HuH-7.5 (cell line): ENCODE data around the gene CSNK1A1.
"Not testable (repeated sequence)": the region's sequence is repeated elsewhere in the genome, so short reads cannot be mapped to it uniquely, and the experiment has no call there.

Source experiments
- DNase-seq: peaks from one replicate; pipeline ENCODE4 v3.0.0; 2011; ENCODE audit warnings: low spot score

The CSNK1A1 gene

DNA sequence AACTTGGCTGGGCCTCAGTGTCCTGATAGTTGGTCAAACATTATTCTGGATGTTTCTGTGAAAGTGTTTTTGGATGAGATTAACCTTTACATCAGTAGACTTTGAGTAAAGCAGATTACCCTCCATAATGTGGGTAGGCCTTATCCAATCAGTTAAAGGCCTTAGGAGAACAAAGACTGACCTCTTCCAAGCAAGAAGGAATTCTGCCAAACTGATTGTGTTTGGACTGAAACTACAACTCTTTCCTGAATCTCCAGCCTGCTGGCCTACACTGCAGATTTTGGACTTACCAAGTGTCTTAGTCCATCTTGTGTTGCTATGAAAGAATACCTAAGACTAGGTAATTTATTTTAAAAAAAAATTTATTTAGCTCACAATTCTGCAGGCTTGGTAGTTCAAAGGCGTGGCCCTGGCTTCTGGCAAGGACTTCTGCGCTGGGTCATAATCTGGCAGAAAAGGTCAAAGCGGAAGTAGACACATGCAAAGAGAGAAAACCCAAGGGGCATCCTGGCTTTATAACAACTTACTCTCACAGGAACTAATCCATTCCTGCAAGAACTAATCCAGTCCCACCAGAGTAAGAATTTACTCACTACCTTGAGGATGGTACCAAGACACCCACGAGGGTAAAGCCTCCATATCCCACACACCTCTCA, 21.5 kb upstream of the CSNK1A1 start:
- DNase-seq: no peak

DNA sequence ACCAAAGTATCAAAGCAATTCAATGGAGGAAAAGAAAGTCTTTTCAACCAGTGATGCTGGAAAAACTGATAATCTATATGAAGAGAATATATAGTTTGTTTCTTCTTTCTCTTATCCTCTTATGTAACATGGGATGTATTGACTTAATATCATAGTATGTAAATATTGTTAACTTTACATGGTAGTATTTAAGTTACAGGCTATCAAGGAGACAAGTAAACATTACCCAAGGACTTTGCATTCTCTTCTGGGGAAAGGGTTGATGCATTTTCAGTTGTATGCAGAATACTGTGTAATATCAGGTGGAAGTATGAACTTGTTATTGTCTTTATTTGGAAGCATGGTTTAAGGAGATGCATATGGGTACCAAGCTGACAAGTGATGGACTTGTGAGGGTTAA, 20.9 kb upstream of the CSNK1A1 start:
- DNase-seq: no peak

DNA sequence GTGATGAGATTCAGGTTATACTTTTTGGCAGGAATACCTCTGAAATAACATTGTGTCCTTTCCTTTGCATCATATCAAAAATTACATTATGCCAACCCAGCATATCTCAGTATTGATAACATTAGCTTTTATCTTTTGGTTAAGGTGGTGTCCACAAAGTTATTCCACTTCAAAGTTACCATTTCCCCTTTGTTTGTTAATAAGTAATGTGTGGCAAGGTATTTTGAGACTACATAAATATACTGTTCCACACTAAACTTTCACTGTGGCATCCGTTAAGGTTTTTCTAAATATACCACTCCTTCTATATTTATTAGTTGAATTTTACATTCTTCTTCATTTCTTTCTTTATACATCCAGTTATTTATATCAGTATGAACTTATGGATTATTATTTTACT, 16.0 kb upstream of the CSNK1A1 start:
- DNase-seq: no peak

DNA sequence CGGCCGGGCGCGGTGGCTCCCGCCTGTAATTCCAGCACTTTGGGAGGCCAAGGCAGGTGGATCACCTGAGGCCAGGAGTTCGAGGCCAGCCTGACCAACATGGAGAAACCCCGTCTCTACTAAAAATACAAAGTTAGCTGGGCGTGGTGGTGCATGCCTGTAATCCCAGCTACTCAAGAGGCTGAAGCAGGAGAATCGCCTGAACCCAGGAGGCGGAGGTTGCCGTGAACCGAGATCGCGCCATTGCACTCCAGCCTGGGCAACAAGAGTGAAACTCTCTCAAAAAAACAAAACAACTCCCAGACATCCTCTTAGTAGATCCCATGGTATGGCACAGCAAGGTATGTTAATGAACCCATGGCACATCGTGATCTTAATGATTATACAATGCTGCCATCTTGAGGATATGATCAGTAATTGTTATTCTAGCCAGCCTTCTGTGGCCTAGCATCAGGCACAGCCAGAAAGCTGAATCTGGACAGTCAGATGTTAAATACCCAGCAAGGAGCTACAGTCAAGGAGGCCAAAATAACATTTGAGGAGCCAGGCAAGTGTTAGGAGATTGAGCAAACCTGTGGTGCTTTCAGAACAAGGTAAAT, 13.4 kb upstream of the CSNK1A1 start:
- peak; percentile 45 for DNase-seq

DNA sequence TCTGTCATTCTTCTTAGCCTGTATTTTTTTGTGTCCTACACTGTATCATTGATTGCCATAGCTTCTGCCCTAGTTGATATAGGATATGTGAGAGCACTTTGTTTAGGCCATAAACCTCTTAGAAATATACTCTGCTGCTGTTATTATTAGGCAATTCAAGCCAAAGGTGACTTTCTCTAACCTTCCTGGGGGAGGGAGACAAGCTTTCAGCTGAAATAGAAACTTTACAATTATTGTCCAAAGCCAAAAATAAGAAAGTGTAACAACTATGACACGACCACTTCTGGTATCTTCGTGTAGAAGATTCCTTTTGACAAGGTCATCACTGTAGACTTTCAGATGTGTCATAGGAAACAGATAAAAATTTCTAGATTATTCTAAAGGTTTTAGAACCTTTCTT, 12.2 kb upstream of the CSNK1A1 start:
- no peak for DNase-seq

DNA sequence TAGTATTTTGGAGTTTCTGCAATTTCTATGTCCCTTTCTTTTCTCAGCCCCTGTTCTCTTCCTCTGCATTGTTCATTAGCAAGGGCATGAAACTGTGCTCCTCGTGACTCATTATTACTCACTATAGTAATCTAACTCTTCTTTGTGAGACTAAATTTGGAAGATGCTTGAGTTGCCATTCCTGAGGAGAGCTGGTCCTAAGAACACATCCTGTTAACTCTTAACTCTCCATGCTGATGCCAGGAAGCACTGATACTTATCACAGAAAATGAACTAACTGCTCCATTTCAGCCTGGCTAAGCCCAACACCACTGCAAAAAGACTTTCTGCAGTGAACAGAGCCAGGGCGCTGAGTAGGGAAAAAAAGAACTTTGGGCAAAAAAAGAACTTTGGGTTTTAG, 10.6 kb upstream of the CSNK1A1 start:
- DNase-seq: no peak

DNA sequence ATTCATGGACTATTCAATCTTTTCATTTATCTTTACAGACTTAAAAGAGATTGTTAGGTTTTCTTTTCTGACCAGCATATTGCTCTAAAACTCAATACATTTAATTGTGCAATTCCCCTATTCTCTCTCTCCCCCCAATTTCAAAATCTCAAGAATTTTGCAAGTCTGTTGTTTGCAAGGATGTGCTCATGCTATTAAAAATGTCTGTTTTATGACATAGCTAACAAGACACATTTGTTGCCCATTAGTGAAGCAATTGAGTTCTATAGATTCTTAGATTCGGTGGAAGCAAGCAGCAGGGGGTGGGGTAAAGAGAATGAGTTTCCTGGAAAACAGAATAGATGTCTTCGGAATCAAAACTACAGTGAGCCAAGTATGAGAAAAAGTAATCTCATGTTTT, 8.5 kb upstream of the CSNK1A1 start:
- DNase-seq: no peak

DNA sequence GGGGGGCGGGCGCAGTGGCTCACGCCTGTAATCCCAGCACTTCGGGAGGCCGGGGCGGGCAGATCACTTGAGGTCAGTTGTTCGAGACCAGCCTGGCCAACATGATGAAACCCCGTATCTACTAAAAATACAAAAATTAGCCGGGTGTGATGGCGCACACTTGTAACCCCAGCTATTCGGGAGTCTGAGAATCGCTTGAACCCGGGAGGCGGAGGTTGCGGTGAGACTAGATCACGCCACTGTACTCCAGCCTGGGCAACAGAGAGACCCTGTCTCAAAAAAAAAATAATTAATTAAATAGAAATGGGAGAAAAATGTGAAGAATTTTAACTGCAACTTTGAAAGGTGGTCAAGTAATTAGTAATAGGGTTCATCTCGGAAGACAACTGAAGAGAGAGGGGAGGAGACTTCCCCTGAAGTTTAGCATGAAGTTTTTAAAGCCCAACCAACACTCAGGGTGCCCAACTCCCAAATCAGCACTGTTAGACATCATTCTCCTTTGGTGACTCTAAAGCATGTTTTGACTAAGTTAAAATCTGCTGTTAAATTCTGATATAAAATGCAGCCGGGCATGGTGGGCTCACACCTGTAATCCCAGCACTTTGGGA, 1.4 kb upstream of the CSNK1A1 start:
- DNase-seq: no peak

DNA sequence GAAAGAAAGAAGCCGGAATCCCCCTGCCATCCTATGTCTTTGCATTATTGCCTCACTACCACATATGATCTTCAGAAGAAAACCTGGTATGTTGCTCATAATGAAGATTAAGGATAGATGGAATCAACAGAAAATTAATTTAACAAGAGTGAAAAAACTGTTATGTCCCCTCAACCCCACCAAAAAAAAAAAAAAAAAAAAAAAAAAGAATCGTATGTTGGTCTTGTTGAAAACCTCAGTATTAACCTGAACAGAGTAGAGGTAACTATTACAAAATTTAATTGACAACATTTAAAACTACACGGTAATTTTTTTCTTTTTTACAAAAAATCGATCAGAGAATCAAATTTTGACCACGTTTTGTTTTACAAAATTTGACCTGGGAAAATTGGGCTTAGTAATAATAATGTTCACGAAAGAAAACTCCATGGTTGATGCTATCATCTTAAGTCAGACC, 827 bp upstream of the CSNK1A1 start:
- DNase-seq: no peak

DNA sequence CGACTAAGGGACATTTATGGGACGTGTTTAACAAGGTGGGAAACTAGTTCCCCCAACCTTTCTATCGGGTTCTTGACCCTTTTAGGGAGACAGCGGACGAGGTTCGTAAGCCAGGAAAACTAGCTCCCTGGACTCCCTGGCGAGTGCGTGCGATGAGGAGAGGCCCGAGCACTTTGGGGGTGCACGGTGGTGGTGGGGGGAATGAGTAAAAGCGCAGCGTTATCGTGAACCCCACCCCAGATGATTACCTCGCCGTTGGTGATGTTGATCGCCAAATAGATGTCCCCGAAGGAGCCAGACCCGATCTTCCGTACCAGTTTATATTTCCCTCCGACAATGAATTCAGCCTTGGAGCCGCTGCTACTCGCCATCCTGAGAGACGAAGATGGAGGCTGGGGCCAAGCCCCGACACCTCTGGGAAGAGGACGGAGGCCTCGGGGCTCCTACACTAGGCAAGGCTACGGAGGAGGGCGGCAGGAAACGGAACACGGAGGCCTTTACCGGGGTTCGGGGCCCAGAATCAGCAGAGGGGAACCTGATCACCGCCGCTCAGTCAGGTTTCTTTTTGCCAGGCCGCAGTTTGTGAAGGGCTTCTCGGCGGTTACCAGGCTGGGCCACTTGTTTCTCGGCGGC, 529 bp downstream of the CSNK1A1 start:
- no peak for DNase-seq

DNA sequence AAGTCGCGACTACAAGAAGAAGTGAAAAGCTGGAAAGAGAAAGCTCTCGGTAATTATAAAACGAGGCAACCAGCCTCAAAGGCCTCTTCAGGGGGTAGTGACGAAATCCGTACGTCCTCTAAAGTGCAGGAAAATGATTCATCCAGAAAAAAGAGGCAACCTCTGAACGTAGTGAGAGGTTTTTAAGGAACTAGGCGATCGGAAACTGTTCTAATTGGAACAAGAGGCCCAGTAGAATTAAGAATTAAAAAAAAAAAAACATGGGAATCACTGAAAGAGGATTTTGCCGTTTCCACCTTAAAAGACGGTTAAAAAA, 1.0 kb downstream of the CSNK1A1 start:
- DNase-seq: no peak

DNA sequence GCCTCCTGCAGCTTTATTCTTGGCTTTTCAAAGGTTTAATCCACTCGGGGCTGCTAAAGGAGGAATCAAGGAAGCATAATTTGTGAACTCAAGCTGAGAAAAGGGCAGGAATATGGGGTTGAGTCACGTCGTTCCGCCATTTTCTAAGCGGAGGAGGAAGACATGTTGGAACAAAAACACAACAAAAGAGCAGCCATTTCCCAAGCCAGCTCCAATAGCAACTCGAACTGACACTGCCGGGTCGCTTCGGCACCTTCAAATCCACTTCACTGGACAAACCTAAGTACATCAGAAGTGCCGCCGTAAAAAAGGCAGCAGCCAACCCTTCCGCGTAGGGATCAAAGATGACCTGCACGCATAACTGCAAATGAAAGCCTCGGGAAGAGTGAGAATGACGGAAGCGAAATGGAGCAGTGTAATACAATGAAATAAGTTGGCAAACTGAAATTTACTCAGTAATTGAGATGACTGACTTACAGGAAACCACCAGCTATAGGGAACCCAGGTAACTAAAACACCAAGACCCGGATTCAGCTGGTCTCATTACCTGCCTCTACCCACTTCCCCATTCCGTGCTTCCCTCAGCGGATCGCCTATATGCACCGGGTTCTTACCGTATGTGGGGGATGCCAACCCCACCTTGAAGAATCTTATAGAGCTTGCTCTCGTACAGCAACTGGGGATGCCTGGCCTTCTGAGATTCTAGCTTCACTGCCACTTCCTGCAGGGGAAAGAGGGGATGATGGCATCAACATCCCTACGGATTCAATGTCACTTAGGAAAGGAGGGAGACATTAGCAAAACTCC, 1.6 kb downstream of the CSNK1A1 start:
- no peak for DNase-seq

DNA sequence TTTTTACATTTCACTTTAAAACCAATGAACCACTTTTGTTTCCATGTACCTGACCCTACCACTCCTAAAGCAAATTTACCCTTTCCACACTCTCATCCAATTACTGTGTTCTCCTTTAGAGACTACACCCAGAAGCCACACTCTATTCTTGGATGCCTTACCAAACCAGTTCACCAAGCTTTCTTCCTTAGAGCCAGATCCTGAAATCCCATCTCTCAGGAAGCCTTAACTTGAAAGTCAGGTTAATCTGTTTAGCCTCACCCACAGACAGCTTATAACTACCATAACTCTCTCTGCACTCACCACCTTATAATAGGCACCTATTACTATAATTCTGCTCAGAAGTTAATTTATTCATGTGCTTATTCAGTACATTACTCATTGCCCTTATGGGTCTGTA, 4.3 kb downstream of the CSNK1A1 start:
- DNase-seq: no peak

DNA sequence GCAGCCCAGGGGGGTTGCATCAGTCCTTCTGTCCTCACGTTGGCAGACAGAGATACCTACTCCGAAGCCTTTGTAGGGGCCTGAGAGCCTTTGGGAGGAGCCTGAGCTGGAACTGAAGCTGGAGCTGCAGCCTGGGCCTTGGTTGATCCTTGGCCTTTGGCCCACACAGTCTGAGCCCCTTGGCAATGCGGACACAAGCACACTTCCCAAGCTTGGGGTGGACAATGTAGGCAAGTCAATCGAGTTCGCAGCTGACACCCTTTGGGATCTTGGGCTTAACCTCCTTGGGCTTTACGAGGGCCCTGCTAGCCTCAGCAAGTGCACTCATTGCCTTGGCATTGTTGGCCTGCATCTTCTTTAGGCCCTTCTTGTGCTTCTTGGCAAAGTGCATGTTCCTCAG, 5.9 kb downstream of the CSNK1A1 start:
- no peak for DNase-seq

DNA sequence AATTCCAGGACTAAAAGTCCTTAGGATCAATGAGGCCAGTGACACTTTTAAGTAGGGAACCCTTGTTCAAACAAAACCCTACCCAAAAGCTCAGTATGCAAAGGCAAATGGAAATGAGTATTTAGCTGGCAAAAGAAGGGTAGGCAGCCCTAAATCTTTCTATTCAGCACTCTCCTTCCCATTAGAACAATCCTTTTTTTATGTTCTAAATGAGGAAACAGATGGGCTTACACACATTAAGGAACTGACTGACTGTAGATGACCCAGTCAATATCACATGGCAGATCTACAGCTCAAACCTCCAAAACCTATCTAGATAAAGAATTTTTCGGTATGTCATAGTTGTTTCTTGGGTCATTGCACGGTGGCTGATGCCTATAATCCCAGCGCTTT, 7.2 kb downstream of the CSNK1A1 start:
- DNase-seq: no peak

DNA sequence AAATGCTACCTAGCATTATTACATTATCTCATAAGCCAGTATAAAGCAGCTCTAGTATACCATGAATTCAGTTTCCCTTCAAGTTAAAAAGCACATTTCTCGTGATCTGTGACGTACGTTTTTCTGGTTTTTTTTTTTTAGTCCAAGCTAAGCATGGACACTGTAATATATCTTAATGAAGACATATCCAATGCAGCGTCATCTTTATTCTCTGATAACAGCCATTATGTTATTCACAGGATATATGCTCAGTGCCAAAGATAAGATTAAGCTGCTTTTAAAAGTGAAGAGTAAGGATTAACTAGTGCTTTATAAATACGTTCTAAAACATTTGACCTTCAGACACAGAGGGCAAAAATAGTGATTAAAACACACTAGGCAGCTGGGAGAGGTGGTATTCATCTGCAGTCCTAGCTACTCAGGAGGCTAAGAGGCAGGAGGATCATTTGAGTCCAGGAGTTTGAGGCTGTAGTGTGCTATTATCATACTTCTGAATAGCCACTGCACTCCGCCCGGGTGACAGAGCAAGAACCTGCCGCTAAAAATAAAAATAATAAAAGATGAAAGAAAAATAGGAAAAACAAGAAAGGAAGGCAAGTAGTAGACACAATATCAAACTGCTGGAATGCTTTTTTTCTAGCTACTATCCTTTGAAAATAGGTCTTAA, 7.7 kb downstream of the CSNK1A1 start:
- no peak for DNase-seq

DNA sequence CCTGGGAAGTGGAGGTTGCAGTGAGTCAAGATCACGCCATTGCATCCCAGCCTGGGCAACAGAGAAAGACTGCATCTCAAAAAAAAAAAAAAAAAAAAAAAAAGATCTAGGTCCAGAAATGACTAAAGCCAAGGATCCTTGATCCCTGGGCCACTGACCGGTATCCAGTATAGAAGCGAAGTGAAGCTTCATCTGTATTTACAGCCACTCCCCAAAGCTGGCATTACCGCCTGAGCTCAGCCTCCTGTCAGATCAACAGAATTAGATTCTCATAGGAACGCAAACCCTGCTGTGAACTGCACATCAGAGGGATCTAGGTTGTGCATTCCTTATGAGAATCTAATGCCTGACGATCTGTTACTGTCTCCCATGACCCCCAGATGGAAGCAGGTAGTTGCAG, 9.3 kb downstream of the CSNK1A1 start:
- DNase-seq: no peak

DNA sequence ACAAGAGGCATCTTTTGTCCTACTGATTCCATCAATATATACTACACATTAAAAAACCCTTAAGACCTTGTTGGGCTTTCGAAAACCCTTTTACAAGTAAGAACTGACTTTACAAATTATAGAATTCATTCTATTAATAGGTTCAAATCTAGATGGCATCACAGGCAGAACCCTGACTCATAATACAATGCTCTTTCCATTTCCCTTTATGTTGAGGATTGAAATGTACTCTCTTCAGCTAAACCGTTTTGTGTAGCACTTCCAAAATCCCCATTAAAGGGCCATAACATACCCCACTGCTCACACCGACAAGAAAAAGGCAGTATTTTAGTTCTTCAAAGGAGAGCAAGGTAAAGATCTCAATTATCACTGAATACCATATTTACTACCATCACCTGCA, 11.2 kb downstream of the CSNK1A1 start:
- no peak for DNase-seq

DNA sequence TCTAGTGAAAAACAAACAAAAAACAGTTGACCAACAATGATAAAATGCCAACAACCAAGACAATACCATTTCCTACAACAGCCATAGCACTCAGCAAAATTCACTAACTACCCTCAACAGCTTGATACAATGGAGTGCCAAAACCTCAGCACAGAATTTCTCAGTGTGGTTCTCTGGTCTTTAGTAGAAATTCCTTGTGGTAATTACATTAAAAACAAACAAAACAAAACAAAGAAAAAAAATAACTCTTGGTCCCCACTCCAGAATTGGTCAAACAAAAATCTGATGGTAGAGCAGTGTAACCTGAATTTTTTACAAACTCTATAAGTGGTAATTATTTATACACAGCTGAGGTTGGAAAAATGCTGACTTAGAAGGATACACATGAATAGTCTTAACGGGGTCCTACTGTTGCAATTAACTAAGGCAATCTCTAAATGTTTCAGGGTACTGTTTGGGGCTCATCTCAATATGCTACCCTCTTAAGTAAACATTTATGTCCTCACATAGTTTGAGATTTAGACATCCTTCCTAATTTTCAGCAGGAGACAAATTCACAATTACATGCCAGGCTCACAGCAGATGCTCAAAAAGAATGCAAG, 13.8 kb downstream of the CSNK1A1 start:
- DNase-seq: no peak

DNA sequence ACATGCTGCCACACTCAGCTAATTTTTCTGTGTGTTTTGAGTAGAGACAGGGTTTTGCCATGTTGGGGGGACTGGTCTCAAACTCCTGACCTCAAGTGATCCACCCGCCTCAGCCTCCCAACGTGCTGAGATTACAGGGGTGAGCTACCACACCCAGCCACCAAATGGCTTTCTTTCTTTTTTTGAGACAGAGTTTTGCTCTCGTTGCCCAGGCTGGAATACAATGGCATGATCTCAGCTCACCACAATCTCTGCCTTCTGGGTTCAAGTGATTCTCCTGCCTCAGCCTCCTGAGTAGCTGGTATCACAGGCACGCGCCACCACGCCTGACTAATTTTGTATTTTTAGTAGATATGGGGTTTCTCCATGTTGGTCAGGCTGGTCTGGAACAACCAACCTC, 15.5 kb downstream of the CSNK1A1 start:
- DNase-seq: not testable (repeated sequence)

DNA sequence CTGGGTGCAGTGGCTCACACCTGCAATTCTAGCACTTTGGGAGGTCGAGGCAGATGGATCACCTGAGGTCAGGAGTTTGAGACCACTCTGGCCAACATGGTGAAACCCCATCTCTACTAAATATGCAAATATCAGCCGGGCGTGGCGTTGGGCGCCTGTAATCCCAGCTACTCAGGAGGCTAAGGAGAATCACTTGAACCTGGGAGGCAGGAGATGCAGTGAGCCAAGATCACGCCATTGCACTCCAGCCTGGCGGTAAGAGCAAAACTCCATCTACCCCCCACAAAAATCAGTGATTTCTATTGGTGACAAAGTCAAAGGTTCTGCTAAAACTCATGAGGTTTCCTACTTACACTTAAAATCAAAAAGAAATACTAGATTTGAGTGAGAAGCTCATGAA, 18.8 kb downstream of the CSNK1A1 start:
- DNase-seq: no peak

DNA sequence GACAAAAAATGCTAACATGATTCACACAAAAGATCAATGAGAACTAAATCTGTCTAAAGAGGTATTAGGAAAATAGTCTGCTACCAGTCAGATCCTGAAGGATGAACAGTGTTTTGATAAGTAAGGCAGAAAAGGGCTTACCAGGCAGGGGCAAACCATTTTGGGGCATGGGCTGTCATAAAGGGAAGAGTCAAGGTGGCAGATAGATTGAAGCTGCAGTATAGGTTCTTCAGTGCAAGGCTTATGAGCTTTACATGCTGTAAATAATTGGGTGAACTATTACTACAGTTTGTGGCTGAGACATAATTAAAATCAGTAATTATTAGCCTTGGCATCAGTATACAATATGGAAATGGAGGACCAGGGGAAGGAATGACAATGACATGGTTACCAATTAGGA, 21.8 kb downstream of the CSNK1A1 start:
- no peak for DNase-seq
